22Rv1 (cell line): ENCODE data around the gene VRK2.

Experiments
- H3K27ac ChIP-seq: fragments of 450-650 bp; 2 replicates; pipeline ENCODE4 v1.5.1; 2017
- ZFX ChIP-seq: fragments of 450-650 bp; IDR thresholded peaks from 2 replicates; pipeline ENCODE4 v1.6.1; 2017; ENCODE audit warnings: antibody characterized with exemption, borderline replicate concordance
- TF ChIP-seq, protein P1 (sequence below): fragments of 450-650 bp; IDR thresholded peaks from 2 replicates; pipeline ENCODE4 v1.5.1; 2017; ENCODE audit warnings: mild to moderate bottlenecking

VRK2 gene

DNA sequence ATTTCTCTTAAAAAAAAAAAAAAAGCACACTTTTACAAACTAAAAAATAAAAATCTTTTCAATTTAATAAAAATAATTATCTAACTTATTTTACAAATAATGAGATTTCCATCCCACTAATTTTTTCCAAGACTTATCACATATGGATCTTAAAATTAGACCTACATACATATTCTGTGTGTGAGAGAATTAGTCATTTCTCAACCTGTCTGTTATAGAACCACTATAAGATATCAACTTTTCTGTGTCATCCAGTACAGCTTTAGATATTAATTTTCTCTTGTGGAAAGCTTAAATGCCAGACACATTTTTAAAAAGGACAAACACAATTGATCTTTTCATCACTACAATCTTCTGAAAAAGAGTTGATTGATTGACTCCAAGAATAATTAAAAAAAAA, 156.4 kb downstream of the VRK2 start:
- no peak overlapping the region for H3K27ac ChIP-seq
- TF ChIP-seq, protein P1, sequence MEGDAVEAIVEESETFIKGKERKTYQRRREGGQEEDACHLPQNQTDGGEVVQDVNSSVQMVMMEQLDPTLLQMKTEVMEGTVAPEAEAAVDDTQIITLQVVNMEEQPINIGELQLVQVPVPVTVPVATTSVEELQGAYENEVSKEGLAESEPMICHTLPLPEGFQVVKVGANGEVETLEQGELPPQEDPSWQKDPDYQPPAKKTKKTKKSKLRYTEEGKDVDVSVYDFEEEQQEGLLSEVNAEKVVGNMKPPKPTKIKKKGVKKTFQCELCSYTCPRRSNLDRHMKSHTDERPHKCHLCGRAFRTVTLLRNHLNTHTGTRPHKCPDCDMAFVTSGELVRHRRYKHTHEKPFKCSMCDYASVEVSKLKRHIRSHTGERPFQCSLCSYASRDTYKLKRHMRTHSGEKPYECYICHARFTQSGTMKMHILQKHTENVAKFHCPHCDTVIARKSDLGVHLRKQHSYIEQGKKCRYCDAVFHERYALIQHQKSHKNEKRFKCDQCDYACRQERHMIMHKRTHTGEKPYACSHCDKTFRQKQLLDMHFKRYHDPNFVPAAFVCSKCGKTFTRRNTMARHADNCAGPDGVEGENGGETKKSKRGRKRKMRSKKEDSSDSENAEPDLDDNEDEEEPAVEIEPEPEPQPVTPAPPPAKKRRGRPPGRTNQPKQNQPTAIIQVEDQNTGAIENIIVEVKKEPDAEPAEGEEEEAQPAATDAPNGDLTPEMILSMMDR, result no peak
- no peak for TF ChIP-seq ZFX

GRCh38 chr2:58204195-58204959, 157.8 kb downstream of the VRK2 start:
- peak overlapping the region; percentile 22; the same call in 1 of the 2 replicates for H3K27ac ChIP-seq
- no peak for TF ChIP-seq ZFX
- TF ChIP-seq, protein P1, result no peak

GRCh38 chr2:58206785-58207184, 160.2 kb downstream of the VRK2 start:
- TF ChIP-seq, protein P1, result no peak
- no peak for TF ChIP-seq ZFX
- H3K27ac ChIP-seq, result no peak overlapping the region

DNA sequence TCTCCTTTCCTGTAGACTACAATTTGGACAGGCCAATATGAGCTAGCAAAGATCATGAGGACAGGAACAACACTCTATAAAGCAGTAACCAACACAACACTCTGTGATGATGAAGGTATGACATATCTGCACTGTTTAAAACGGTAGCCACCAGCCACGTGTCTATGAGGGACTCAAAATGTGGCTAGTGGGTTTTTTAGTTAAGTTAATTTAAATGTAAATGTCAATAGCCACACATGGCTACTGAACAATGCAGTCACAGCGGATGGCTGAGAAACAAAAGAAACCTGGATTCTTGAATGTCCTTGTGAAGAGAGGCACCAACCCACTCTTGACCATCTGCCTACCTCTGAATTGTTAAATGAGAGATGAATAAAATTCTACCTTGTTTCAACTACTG, 160.6 kb downstream of the VRK2 start:
- TF ChIP-seq, protein P1, result no peak
- no peak overlapping the region for H3K27ac ChIP-seq
